ENCODE measurements around the gene OR6C75.

OR6C75 gene

GRCh38 chr12:55365086-55365485 is 2.3 kb downstream of the OR6C75 start:
- TF ChIP-seq FOXP2 (optimal IDR thresholded peaks at IDR 0.05; ENCODE audit: borderline replicate concordance, extremely low read depth, extremely low read length, insufficient read depth) (no peak), SIN3A (IDR thresholded peaks at IDR 0.05; ENCODE audit: borderline replicate concordance, insufficient read depth, low read length) (no peak), POLR2AphosphoS5 (IDR thresholded peaks at IDR 0.05; ENCODE audit: low read depth, low read length) (no peak), REST (IDR thresholded peaks at IDR 0.05; ENCODE audit: insufficient read depth in 1 of 2, low read depth in 2 of 2, low read length in 2 of 2) (no peak), TAF1 (IDR thresholded peaks at IDR 0.05; ENCODE audit: borderline replicate concordance, insufficient read depth, low read length) (no peak)

DNA sequence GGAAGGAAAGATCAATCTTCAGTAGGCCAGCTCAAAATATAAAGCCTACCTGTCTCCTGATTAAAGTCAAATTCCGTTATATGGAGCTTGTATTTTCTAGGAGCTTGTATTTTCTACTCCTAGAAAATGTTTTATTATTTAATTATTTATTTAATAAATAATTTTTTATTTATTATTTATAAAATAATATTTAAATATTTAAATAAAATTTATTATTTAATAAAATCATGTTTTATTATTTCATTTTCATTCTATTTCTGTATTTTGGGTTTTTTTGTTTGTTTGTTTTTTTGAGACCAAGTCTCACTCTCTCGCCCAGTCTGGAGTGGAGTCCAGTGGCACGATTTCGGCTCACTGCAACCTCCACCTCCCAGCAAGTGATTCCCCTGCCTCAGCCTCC is 9.7 kb downstream of the OR6C75 start:
- TF ChIP-seq POLR2AphosphoS5 (IDR thresholded peaks at IDR 0.05; ENCODE audit: low read depth, low read length), result no peak
- no peak for TF ChIP-seq FOXP2 (optimal IDR thresholded peaks at IDR 0.05; ENCODE audit: borderline replicate concordance, extremely low read depth, extremely low read length, insufficient read depth)
- TF ChIP-seq REST (IDR thresholded peaks at IDR 0.05; ENCODE audit: insufficient read depth in 1 of 2, low read depth in 2 of 2, low read length in 2 of 2), result no peak
- TF ChIP-seq TAF1 (IDR thresholded peaks at IDR 0.05; ENCODE audit: borderline replicate concordance, insufficient read depth, low read length), result no peak
- TF ChIP-seq SIN3A (IDR thresholded peaks at IDR 0.05; ENCODE audit: borderline replicate concordance, insufficient read depth, low read length), result no peak

DNA sequence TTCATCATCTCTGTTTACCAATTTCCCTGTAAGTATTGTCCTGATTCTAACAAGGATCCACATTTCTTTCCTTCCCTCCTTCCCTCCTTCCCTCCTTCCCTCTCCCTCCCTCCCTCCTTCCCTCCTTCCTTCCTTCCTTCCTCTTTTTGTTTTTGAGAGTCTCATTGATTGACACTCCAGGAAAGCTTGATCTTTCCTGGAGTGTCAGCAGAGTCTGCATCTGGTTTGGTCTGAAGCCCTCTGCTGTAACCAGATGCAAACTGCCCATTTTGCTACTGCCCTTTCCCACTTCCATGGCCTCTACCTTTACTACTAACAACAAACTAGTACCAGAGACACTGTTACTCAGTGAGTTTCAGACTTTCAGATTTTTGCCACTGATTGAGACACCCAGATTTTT is 23.1 kb downstream of the OR6C75 start:
- TF ChIP-seq SIN3A (IDR thresholded peaks at IDR 0.05; ENCODE audit: borderline replicate concordance, insufficient read depth, low read length) (no peak), FOXP2 (optimal IDR thresholded peaks at IDR 0.05; ENCODE audit: borderline replicate concordance, extremely low read depth, extremely low read length, insufficient read depth) (no peak), TAF1 (IDR thresholded peaks at IDR 0.05; ENCODE audit: borderline replicate concordance, insufficient read depth, low read length) (no peak), POLR2AphosphoS5 (IDR thresholded peaks at IDR 0.05; ENCODE audit: low read depth, low read length) (no peak), REST (IDR thresholded peaks at IDR 0.05; ENCODE audit: insufficient read depth in 1 of 2, low read depth in 2 of 2, low read length in 2 of 2) (no peak)

DNA sequence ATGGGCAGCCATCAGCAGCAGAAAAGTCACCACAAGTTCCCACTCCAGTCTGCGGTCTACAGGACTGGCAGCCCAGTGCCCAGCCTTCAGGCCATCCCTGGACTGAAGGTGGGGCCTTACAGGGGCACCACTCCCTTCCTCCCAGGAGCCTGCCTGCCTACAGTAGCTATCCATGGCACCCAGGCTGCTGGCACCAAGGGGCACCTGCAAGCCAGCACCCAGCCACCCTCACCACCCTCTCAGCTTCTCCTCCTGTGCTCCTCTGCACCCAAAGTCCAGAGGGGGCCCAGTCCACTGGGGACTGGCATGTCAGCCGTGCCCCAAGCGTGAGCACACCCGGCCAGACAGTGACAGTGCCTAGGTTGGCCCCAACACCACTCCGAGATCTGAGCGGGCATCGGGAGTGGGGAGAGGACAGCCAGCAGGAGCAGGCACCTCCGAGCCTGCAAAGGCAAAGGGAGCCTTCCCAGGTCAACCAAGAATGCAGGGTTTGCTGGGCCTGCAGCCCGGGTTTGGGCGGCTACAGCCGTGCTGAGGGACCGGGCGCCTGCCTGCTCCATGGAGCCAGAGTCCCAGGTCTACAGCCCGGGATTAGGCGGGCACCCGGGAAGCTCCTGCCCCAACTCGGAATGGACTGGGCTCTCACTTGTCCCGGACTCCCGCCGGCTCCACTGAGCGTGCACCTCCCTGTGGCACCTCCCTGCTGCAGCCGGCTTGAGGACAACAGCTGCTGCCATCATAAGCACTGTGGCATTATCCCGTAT is 29.4 kb downstream of the OR6C75 start:
- TF ChIP-seq TAF1 (IDR thresholded peaks at IDR 0.05; ENCODE audit: borderline replicate concordance, insufficient read depth, low read length) (no peak), FOXP2 (optimal IDR thresholded peaks at IDR 0.05; ENCODE audit: borderline replicate concordance, extremely low read depth, extremely low read length, insufficient read depth) (no peak), REST (IDR thresholded peaks at IDR 0.05; ENCODE audit: insufficient read depth in 1 of 2, low read depth in 2 of 2, low read length in 2 of 2) (no peak), SIN3A (IDR thresholded peaks at IDR 0.05; ENCODE audit: borderline replicate concordance, insufficient read depth, low read length) (no peak), POLR2AphosphoS5 (IDR thresholded peaks at IDR 0.05; ENCODE audit: low read depth, low read length) (no peak)

All from PFSK-1 (cell line).